Left ventricle myocardium inferior (tissue), 1 donor: ENCODE data around the gene TSR1. TPM values are rescaled to one million over a fixed set of nuclear protein-coding genes. Genes with fewer than 3 reads are reported as not detected.

Source experiments
- DNase-seq: peaks from one replicate; pipeline ENCODE4 v3.0.0-alpha.2; 2020
- H3K27ac ChIP-seq: fragments of 200-600 bp; replicated peaks from 2 replicates; pipeline ENCODE4 v1.8.0; 2021
- H3K27me3 ChIP-seq: fragments of 200-600 bp; 2 replicates; pipeline ENCODE4 v1.8.0; 2021; ENCODE audit warnings: low read depth
- H3K36me3 ChIP-seq: fragments of 200-600 bp; 2 replicates; pipeline ENCODE4 v1.8.0; 2021
- H3K4me1 ChIP-seq: fragments of 200-600 bp; 2 replicates; pipeline ENCODE4 v1.8.0; 2021
- H3K4me3 ChIP-seq: fragments of 200-600 bp; 2 replicates; pipeline ENCODE4 v1.8.0; 2021; ENCODE audit warnings: mild to moderate bottlenecking, moderate library complexity
- H3K9me3 ChIP-seq: fragments of 200-600 bp; replicated peaks from 2 replicates; pipeline ENCODE4 v1.8.0; 2021
- intact Hi-C: fragments of 100-400 bp; cut with micrococcal nuclease; formaldehyde crosslinking; loops from one replicate; pipeline ENCODE4 v1.11.0; 2022
- total RNA-seq: library from RNA; stranded (reverse); fragmentation: NEBNext Ultra II Directional; extraction: Animal tissue kit (Norgen Biotek cat#: 25700); gene quantifications from one replicate; pipeline ENCODE4 v1.2.1, GENCODE V29; 2021
- TF ChIP-seq, protein P1 (sequence below): fragments of 200-600 bp; IDR thresholded peaks from 2 replicates; pipeline ENCODE4 v1.8.0; 2021; ENCODE audit warnings: antibody characterized with exemption, mild to moderate bottlenecking, borderline replicate concordance
- donor health status: DM: no; HTN: yes; CAD: no; lungs with severe emphysema.

The TSR1 gene
- total RNA-seq, 1 donor from 2014 or later = 19.0 TPM

DNA sequence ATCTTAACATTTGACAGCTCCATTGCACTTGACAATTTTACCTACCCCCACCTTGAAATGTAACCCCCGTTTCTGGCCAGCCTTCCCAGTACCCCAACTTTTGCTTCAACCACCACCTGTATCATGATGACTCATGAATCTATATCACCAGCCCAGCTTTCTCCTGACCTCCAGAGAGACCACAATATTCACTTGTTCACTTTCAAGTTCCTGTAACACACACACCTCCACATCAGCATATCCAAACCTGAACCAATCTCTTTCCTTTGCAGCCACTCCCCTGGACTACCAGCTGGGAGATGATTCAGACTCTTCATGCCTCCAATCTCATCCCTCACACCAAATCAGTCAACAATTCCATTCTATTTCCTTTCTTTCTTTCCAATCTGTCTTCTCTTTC is 40.7 kb downstream of the TSR1 start:
- no peaks in the 10 kb centered on the region for H3K27me3 ChIP-seq
- H3K4me1 ChIP-seq = no peaks in the 10 kb centered on the region
- H3K9me3 ChIP-seq = no peaks in the 10 kb centered on the region
- intact Hi-C loops = no loop called here
- H3K36me3 ChIP-seq = peaks cover 98% of the 10 kb centered on the region
- TF ChIP-seq, protein P1, sequence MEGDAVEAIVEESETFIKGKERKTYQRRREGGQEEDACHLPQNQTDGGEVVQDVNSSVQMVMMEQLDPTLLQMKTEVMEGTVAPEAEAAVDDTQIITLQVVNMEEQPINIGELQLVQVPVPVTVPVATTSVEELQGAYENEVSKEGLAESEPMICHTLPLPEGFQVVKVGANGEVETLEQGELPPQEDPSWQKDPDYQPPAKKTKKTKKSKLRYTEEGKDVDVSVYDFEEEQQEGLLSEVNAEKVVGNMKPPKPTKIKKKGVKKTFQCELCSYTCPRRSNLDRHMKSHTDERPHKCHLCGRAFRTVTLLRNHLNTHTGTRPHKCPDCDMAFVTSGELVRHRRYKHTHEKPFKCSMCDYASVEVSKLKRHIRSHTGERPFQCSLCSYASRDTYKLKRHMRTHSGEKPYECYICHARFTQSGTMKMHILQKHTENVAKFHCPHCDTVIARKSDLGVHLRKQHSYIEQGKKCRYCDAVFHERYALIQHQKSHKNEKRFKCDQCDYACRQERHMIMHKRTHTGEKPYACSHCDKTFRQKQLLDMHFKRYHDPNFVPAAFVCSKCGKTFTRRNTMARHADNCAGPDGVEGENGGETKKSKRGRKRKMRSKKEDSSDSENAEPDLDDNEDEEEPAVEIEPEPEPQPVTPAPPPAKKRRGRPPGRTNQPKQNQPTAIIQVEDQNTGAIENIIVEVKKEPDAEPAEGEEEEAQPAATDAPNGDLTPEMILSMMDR = no peak
- no peak for DNase-seq
- no peak overlapping the region for H3K4me3 ChIP-seq
- H3K27ac ChIP-seq = no peak overlapping the region

DNA sequence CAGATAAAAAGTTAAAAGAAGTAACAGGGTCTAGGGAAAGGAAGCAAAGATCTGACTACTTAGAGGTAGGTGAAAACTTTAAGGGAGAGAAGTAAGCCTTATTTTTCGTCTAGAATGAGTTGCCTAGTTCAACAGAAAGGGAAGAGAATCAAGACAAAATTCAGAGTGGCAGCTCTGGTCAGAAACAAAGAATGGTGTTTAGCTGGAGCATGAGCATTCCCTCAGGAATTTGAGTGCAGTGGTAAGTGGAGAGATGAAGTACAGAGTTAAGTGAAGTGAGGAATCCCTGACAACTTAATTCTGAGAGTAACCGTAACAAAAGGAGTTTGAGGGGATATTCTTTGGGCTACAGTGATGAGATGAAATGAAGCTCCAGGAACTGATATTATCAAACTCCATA is 44.2 kb downstream of the TSR1 start:
- intact Hi-C loops = no loop called here
- TF ChIP-seq, protein P1 = no peak
- Histone ChIP-seq H3K4me1 (no peaks in the 10 kb centered on the region), H3K36me3 (peaks cover 97% of the 10 kb centered on the region), H3K27me3 (no peaks in the 10 kb centered on the region), H3K27ac (no peak overlapping the region), H3K4me3 (no peak overlapping the region), H3K9me3 (no peaks in the 10 kb centered on the region)
- no peak for DNase-seq

- no peak for DNase-seq
- Histone ChIP-seq H3K27ac (no peak overlapping the region), H3K36me3 (peaks cover 90% of the 10 kb centered on the region), H3K27me3 (no peaks in the 10 kb centered on the region), H3K9me3 (no peaks in the 10 kb centered on the region), H3K4me1 (no peaks in the 10 kb centered on the region), H3K4me3 (no peak overlapping the region)
- intact Hi-C loops = no loop called here
- TF ChIP-seq, protein P1 = no peak
Measured at GRCh38 chr17:2289878-2290478, 46.3 kb downstream of the TSR1 start.

DNA sequence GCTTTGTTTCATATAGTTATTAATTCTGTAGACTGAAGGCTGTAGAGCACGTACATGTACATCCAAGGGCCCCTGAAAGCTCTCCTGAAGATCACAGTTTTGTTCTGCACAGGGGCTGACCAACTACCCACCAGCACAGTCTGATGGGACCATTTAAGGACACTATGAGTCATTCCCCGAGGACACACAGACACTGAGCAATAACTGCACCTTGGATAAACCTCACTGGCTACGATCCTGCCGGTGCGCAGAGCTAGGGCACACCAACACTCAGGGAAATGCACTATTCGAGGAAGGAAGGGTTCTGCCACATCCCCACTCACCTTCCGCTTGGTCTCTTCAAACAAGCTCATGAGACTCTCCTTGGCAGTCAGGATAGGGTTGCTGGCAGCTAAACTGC is 53.0 kb downstream of the TSR1 start:
- no peak overlapping the region for H3K27ac ChIP-seq
- DNase-seq = no peak
- intact Hi-C loops = no loop called here

GRCh38 chr17:2282297-2282873 is 53.9 kb downstream of the TSR1 start:
- TF ChIP-seq, protein P1 = peak; percentile 73
- intact Hi-C loops = no loop called here
- Histone ChIP-seq H3K9me3 (no peaks in the 10 kb centered on the region), H3K27ac (no peak overlapping the region), H3K27me3 (no peaks in the 10 kb centered on the region), H3K36me3 (peaks cover 83% of the 10 kb centered on the region), H3K4me1 (peaks cover 5% of the 10 kb centered on the region), H3K4me3 (no peak overlapping the region)
- no peak for DNase-seq

More for the DNA sequence above, 53.0 kb downstream of the TSR1 start:
- no peak overlapping the region for H3K4me3 ChIP-seq
- peaks cover 5% of the 10 kb centered on the region for H3K4me1 ChIP-seq
- H3K27me3 ChIP-seq = no peaks in the 10 kb centered on the region
- TF ChIP-seq, protein P1 = no peak
- peaks cover 91% of the 10 kb centered on the region for H3K36me3 ChIP-seq
- H3K9me3 ChIP-seq = no peaks in the 10 kb centered on the region
